DLD1 (cell line): Measurements from ENCODE around the gene ZNF182.
"Not testable (repeated sequence)": the region's sequence is repeated elsewhere in the genome, so short reads cannot be mapped to it uniquely, and the experiment has no call there.

Experiments
- in situ Hi-C: cut with HindIII; loops from 2 replicates; pipeline ENCODE4 v1.10.0; 2017; ENCODE audit warnings: low sequenced_read_pairs

Gene ZNF182

GRCh38 chrX:48002319-48002718 is 1.5 kb downstream of the ZNF182 start:
- in situ Hi-C loops: no loop called here

DNA sequence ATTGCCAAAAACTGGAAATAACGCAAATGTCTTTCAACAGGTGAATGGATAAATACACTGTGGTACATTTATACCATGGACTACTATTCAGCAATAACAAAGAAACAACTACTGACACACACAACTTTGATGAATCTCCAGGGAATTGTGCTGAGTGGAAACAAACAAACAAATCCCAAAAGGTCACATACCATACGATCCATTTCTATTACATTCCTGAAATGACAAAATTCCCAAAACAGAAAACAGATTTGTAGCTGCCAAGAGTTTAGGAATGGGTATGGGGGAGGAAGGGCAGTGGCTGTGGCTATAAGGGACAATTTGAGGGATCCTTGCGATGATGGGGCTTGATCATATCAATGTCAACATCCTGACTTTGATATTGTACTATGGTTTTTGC is 2.5 kb downstream of the ZNF182 start:
- in situ Hi-C loops: no loop called here

GRCh38 chrX:47992669-47993068 is 11.1 kb downstream of the ZNF182 start:
- in situ Hi-C loops: no loop called here

DNA sequence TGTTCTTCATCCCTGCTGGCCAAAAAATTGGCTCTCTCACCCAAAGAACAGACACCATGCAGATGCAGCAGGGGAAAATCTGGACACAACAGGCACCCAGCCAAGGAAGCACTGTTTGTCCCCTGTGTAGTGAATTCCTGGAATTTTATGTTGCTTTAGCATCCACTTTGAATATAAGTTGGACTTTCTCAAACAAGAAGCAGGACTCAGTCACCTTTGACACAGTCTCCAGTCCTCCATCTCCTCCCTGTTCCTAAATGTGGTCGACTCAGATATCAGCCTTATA is 11.8 kb downstream of the ZNF182 start:
- in situ Hi-C loops: no loop called here

DNA sequence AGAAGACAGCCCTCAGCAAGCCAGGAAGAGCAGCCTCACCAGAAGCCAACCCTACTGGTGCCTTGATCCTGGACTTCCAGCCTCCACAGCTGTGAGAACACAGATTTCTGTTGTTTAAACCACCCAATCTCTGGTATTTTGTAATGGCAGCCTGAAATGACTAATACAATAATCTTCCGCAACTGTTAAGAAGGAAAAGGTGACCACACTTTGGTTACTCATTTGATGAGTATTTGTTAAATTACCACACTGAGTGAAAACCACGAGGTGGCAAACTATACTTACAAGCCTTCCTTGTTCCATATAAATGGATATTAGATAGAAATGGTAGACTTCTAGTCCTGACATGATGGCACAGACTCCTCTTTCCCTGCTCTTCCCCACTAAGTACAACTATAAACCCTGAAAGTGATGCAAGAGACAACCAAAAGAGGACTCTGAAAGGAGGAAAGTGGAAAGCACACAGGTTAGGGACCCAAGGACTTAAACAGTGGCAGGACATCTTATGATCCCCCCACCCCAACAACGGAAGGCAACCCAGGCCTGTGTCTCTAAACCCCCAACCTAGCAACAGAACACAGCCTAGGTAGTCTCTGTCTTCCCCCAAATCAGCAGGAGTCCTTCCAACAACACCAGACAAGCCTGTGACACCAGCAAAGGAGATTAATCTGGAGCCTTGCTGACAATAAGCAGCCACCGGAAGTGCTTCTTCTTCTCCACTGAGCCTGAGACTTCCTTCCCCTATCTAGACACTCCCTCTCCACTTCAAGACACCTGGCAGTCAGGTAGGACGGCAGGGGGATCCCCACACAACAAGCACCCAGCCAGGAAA is 12.3 kb downstream of the ZNF182 start:
- in situ Hi-C loops: no loop called here

DNA sequence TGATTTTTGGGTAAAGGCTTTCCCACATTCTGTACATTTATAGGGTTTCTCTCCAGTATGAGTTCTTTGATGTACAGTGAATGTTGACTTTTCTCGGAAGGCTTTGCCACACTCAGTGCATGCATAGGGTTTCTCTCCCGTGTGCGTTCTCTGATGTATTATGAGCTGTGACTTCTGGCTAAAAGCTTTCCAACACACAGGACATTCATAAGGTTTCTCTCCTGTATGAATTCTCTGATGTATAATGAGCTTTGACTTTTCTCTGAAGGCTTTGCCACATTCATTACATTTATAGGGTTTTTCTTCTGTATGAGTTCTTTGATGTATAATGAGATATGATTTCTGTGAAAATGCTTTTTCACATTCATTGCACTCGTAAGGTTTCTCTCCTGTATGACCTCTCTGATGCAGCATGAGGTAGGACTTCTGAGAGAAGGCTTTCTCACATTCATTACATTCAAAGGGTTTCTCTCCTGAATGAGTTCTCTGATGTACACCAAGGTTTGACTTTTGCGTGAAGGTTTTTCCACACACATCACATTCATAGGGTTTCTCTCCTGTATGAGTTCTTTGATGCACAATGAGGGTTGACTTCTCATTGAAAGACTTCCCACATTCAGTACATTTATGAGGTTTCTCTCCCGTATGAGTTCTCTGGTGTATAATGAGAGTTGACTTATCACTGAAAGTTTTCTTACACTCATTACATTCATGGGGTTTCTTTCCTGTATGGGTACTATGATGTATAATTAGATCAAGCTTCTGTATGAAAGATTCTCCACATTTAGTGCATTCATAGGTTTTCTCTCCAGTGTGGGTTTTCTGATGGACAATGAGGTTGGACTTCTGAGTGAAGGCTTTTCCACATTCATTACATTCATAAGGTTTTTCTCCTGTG is 27.3 kb downstream of the ZNF182 start:
- in situ Hi-C loops: no loop called here

- in situ Hi-C loops: no loop called here
Measured at GRCh38 chrX:47973235-47973634, 30.6 kb downstream of the ZNF182 start.

- in situ Hi-C loops: not testable (repeated sequence)
Measured at GRCh38 chrX:47965526-47965925, 38.3 kb downstream of the ZNF182 start.

- in situ Hi-C loops: not testable (repeated sequence)
Measured at GRCh38 chrX:47961830-47962229, 42.0 kb downstream of the ZNF182 start.

- in situ Hi-C loops: no loop called here
Measured at GRCh38 chrX:47960406-47960805, 43.4 kb downstream of the ZNF182 start.

- in situ Hi-C loops: no loop called here
Measured at GRCh38 chrX:47958761-47959342, 44.9 kb downstream of the ZNF182 start.

DNA sequence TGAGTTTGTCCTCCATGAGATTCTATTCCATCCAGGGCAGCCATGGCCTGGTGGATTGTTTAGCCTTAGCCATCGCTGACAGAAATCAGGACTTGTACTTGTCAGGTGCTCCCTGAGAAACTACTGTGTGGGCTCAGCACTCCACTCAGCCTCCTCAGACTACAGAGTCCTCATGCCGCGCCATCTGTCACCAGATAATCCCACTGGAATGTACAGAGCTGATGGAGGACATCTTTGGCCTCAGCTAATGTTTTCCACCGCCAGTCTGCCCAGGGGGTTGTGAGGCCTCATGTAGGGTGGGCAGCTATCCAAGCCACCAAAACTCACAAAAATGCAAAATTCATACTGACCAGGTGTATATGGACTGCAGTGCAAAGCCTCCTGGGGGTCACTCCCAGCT is 45.6 kb downstream of the ZNF182 start:
- in situ Hi-C loops: not testable (repeated sequence)

- in situ Hi-C loops: no loop called here
Measured at GRCh38 chrX:47956016-47956415, 47.8 kb downstream of the ZNF182 start.

DNA sequence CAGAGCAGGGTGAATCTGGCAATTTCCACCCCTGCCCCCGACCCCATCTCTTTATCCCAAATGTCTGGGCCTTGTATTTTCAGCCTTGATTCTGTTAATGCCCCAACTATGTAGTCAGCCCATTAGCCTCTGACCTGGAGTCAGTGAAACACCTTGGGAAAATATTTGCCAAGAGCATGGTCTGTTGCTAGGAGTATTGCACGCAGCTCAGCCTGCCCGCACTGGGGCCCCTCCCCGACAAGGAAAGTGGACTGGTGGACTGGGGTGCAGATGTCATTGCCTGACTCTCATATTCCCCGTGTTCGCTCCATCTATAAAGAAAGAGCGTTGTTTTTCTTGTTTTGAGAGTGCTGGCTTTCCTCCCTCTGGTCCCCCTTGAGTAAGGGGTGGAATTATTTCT is 48.5 kb downstream of the ZNF182 start:
- in situ Hi-C loops: not testable (repeated sequence)

- in situ Hi-C loops: no loop called here
Measured at GRCh38 chrX:47941423-47941822, 62.4 kb downstream of the ZNF182 start.

- in situ Hi-C loops: no loop called here
Measured at GRCh38 chrX:47940448-47940847, 63.3 kb downstream of the ZNF182 start.

DNA sequence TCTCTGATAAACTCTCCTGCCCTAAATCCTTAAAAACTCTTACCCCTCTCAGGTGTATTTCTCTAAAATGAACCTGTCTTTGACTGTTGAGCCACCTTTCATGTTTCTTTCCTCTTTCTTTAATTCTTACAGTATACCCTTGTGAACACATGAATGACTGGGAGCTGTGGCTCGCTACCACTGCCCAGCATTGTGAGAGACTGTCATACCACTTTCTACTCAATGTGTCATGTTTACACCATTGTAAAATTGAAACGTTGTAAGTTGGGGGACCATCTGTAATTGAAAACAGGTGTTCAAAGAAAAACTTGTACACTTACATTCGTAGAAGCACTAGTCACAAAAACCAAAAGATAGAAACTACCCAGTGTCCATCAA is 66.9 kb downstream of the ZNF182 start:
- in situ Hi-C loops: no loop called here

DNA sequence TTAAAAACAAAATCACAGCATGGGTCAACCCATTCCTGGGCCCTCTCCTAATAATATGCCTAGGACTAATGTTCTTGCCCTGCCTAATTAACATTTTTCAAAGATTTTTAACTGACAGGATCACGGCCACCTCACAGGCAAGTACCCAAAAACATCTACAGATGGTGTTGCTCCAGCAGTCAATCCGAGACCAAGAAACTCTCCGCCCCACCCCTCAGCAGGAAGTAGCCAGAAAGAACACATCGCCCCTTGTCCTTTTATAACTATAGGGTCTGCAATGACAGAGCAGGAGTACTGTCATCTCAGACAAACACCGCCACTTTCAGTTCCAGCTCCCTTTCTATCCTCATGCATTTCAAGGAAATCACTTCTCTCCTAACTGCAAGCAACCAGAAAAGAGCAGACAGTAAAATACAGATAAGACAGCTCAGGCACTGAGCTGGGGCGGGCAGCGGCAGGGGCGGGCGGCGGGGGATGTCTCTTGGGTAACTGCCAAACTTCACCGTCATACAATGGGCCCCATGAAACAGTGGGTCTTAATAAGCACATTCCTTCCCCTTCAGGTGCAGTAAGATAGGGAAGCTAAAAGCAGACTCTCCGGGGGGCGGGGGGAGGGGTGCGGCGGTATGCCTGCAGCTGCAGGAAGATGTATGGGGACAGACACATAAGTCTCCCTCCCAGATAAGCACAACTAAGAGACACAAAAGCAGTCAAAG is 67.4 kb downstream of the ZNF182 start:
- in situ Hi-C loops: no loop called here

- in situ Hi-C loops: no loop called here
Measured at GRCh38 chrX:47933946-47934345, 69.8 kb downstream of the ZNF182 start.

- in situ Hi-C loops: not testable (repeated sequence)
Measured at GRCh38 chrX:47931970-47932369, 71.8 kb downstream of the ZNF182 start.

DNA sequence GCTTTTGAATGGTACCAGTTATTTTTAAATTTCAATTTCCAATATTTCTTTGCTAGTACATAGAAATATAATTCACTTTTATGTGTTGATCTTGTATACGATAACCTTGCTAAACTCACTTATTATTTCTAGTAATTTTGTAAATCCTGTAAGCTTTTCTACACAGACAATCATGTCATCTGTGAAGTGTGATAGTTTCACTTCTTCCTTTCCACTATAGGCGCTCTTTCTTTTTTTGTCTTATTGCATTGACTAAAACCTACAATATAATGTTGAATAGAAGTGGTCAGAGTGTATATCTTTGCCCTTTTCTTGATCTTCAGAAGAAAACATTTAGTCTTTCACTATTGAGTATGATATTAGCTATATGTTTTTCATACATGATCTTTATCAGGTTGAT is 76.6 kb downstream of the ZNF182 start:
- in situ Hi-C loops: no loop called here
